Measurements from ENCODE around the gene ALX4. TPM values are rescaled to one million over a fixed set of nuclear protein-coding genes. Genes with fewer than 3 reads are reported as not detected.

Gene ALX4
- polyA plus RNA-seq, 2 of the 4 experiments (the other 2 are of a cell fraction) = 1.00 to 5.6 TPM

DNA sequence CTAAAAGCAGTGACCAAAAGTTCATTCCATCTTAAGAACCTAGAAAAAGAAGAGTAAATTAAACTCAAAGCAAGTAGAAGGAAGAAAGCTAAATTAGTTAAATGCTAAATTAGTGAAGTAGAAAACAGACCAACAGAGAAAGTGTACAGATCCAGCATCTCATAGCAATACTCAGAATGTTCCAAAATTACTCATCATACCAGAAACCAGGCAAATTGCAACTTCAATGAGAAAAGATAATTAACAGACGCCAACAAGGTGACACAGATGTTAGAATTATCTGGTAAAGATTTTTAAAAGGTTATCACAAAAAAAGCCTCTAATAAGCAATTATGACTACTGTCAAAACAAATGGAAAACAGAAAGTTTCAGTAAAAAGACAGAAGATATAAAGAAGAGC is 96.8 kb downstream of the ALX4 start:
- Histone ChIP-seq H3K4me3 (no peak overlapping the region), H3K27ac (no peak overlapping the region), H3K4me1 (no peaks in the 10 kb centered on the region), H3K9me3 (no peaks in the 10 kb centered on the region), H3K4me2 (no peak overlapping the region)
- ATAC-seq (no peak), DNase-seq (ENCODE audit: low read depth in 1 of 2, low spot score in 1 of 2) (no peak), FAIRE-seq (no peak)
- ChIA-PET POLR2A (no interaction called here), CTCF (interaction anchor here (1.2 kb wide), 1 partner anchor 73 kb away, joined by 7 read pairs; no protein-coding TSS in a partner anchor)
- TF ChIP-seq JUNB (IDR thresholded peaks at IDR 0.05) (no peak), EHF (CRISPR knock-in tag; IDR thresholded peaks at IDR 0.05) (no peak), TP53 (CRISPR knock-in tag; IDR thresholded peaks at IDR 0.05) (no peak), TFCP2L1 (CRISPR knock-in tag; IDR thresholded peaks at IDR 0.05) (no peak), FOSL2 (IDR thresholded peaks at IDR 0.05) (no peak), FOSL2 (CRISPR knock-in tag; IDR thresholded peaks at IDR 0.05) (no peak), ZSCAN20 (CRISPR knock-in tag; IDR thresholded peaks at IDR 0.05) (no peak), KDM5A (IDR thresholded peaks at IDR 0.05) (no peak), CHD2 (IDR thresholded peaks at IDR 0.05; ENCODE audit: low read length, partially characterized antibody) (no peak), GATA3 (IDR thresholded peaks at IDR 0.05; ENCODE audit: borderline replicate concordance) (no peak), RARB (CRISPR knock-in tag; IDR thresholded peaks at IDR 0.05) (no peak), USF2 (IDR thresholded peaks at IDR 0.05) (no peak), FOSB (CRISPR knock-in tag; IDR thresholded peaks at IDR 0.05) (no peak), SMC3 (IDR thresholded peaks at IDR 0.05) (no peak), JUN (IDR thresholded peaks at IDR 0.05) (no peak), CHD4 (IDR thresholded peaks at IDR 0.05; ENCODE audit: borderline replicate concordance) (no peak), RAD21 (conservative IDR thresholded peaks at IDR 0.05 in 1 of 2, IDR thresholded peaks at IDR 0.05 in 1 of 2) (no peak)
- TF ChIP-seq, protein P1, sequence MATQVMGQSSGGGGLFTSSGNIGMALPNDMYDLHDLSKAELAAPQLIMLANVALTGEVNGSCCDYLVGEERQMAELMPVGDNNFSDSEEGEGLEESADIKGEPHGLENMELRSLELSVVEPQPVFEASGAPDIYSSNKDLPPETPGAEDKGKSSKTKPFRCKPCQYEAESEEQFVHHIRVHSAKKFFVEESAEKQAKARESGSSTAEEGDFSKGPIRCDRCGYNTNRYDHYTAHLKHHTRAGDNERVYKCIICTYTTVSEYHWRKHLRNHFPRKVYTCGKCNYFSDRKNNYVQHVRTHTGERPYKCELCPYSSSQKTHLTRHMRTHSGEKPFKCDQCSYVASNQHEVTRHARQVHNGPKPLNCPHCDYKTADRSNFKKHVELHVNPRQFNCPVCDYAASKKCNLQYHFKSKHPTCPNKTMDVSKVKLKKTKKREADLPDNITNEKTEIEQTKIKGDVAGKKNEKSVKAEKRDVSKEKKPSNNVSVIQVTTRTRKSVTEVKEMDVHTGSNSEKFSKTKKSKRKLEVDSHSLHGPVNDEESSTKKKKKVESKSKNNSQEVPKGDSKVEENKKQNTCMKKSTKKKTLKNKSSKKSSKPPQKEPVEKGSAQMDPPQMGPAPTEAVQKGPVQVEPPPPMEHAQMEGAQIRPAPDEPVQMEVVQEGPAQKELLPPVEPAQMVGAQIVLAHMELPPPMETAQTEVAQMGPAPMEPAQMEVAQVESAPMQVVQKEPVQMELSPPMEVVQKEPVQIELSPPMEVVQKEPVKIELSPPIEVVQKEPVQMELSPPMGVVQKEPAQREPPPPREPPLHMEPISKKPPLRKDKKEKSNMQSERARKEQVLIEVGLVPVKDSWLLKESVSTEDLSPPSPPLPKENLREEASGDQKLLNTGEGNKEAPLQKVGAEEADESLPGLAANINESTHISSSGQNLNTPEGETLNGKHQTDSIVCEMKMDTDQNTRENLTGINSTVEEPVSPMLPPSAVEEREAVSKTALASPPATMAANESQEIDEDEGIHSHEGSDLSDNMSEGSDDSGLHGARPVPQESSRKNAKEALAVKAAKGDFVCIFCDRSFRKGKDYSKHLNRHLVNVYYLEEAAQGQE (IDR thresholded peaks at IDR 0.05) = no peak
- TF ChIP-seq, protein P2, sequence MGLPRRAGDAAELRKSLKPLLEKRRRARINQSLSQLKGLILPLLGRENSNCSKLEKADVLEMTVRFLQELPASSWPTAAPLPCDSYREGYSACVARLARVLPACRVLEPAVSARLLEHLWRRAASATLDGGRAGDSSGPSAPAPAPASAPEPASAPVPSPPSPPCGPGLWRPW (IDR thresholded peaks at IDR 0.05) = no peak
- WGBS (ENCODE audit: missing lambda C conversion rate) = 92% methylated on average over 1 of the region's 1 CpG

GRCh38 chr11:44212128-44212527 is 97.8 kb downstream of the ALX4 start:
- WGBS (ENCODE audit: missing lambda C conversion rate) = 97% methylated on average over 6 of the region's 6 CpGs
- ATAC-seq (no peak), DNase-seq (ENCODE audit: low read depth in 1 of 2, low spot score in 1 of 2) (no peak), FAIRE-seq (peak; percentile 36)
- Histone ChIP-seq H3K9me3 (no peaks in the 10 kb centered on the region), H3K27ac (no peak overlapping the region), H3K4me1 (no peaks in the 10 kb centered on the region), H3K4me2 (no peak overlapping the region), H3K4me3 (no peak overlapping the region)
- TF ChIP-seq CHD4 (IDR thresholded peaks at IDR 0.05; ENCODE audit: borderline replicate concordance) (no peak), ZC3H11A (IDR thresholded peaks at IDR 0.05) (peak; percentile 35)
- CTCF ChIA-PET = no interaction called here
- POLR2A ChIA-PET = no interaction called here

Other genes with a start within 250 kb of the ALX4 start
- gene ACCS, start 243.9 kb downstream of the ALX4 start, polyA plus RNA-seq (2011; rRNA removed) = 21.7 and 29.0 TPM in 2 replicates
- 22.7 to 31.8 TPM (median 24.9 TPM) in 3 replicates for gene ACCS, start 243.9 kb downstream of the ALX4 start, polyA plus RNA-seq (2017; fragmentation: RNase III; extraction: RNeasy Plus Mini Kit Qiagen cat#74134 plus additional on column Dnase treatment)
- 77.3 and 82.5 TPM in 2 replicates for gene EXT2, start 214.5 kb downstream of the ALX4 start, polyA plus RNA-seq (2011; rRNA removed)
- gene EXT2, start 214.5 kb downstream of the ALX4 start, polyA plus RNA-seq (2017; fragmentation: RNase III; extraction: RNeasy Plus Mini Kit Qiagen cat#74134 plus additional on column Dnase treatment) = 56.4 to 57.8 TPM (median 56.5 TPM) in 3 replicates

All from A549 (cell line).